ENCODE measurements around the gene CYGB.
"Not testable (repeated sequence)": the region's sequence is repeated elsewhere in the genome, so short reads cannot be mapped to it uniquely, and the experiment has no call there.

The CYGB gene

DNA sequence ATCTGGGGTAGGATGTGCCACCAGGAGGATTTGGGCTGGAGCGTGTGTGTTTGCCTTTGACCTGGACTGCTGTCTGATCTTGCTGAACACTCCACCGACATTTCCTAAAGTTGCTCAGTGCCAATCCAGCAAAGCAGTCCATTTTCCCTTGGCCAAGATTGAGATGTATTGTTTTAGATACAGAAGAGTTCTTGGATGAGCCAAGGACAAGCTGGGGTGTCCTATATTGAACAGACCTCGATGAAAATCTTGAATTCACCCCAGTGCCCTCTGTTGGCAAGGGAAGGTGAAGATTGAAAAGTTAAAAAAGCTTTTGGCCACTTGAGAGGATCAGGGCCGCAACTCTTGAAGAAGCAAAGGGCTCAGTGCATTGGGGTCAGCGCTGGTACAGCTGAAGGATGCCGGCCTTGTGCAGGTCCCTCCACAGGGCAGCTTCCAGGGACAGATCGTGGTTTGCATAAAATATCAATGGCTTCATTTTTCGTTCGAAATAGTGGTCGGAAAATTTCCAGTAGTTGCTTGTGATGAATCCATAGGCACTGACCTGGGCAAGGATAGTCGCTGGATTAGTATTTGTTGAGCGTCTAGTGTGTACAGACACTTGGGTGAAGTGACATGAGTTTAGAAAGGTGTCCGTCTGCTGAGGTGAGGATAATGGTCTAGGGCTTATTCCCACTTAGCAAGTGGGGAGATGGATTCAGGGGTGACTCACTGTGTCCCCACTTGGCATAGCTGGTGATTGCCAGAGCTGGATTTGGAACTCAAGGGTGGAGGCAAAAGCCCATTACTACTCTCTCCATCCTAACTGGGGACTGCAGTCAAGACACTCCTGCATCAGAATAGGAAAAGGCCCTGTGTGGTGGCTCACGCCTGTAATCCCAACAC is 28.5 kb upstream of the CYGB start:
- Histone ChIP-seq H3K27me3 (ENCODE audit: insufficient read depth, low read length, poor library complexity) (no peaks in the 10 kb centered on the region), H3K27ac (ENCODE audit: low read length) (no peak overlapping the region), H3K4me3 (ENCODE audit: low read depth in 1 of 2, low read length in 2 of 2) (no peak overlapping the region), H3K4me2 (ENCODE audit: insufficient read depth, low read length) (no peak overlapping the region), H3K79me2 (ENCODE audit: insufficient read depth, low read length) (peaks cover 19% of the 10 kb centered on the region), H2AFZ (ENCODE audit: low read depth, low read length) (no peak overlapping the region), H3K9me3 (ENCODE audit: insufficient read depth, low read length, severe bottlenecking) (no peaks in the 10 kb centered on the region), H3K36me3 (ENCODE audit: insufficient read depth, low read length) (peaks cover 49% of the 10 kb centered on the region), H4K20me1 (ENCODE audit: insufficient read depth, low read length) (peaks cover 55% of the 10 kb centered on the region), H3K4me1 (ENCODE audit: insufficient read depth, low read length) (peaks cover 15% of the 10 kb centered on the region), H3K9ac (ENCODE audit: low read depth, low read length) (no peak overlapping the region)
- DNase-seq: no peak
- TF ChIP-seq CTCF (IDR thresholded peaks at IDR 0.05; ENCODE audit: borderline replicate concordance, extremely low read depth, low read length, poor library complexity, severe bottlenecking): no peak
- no peak for TF ChIP-seq EZH2 (IDR thresholded peaks at IDR 0.05; ENCODE audit: borderline replicate concordance, low read depth, low read length, severe bottlenecking)
- no peak for ATAC-seq (ENCODE audit: insufficient read depth, low read depth)

- H3K9ac ChIP-seq (ENCODE audit: low read depth, low read length); H3K27ac ChIP-seq (ENCODE audit: low read length); H3K4me2 ChIP-seq (ENCODE audit: insufficient read depth, low read length); ATAC-seq (ENCODE audit: insufficient read depth, low read depth); H3K9me3 ChIP-seq (ENCODE audit: insufficient read depth, low read length, severe bottlenecking); DNase-seq; H2AFZ ChIP-seq (ENCODE audit: low read depth, low read length); H3K4me3 ChIP-seq (ENCODE audit: low read depth in 1 of 2, low read length in 2 of 2); H3K27me3 ChIP-seq (ENCODE audit: insufficient read depth, low read length, poor library complexity): not testable (repeated sequence)
- Histone ChIP-seq H3K4me1 (ENCODE audit: insufficient read depth, low read length) (peaks cover 22% of the 10 kb centered on the region), H3K79me2 (ENCODE audit: insufficient read depth, low read length) (peaks cover 27% of the 10 kb centered on the region), H4K20me1 (ENCODE audit: insufficient read depth, low read length) (peaks cover 60% of the 10 kb centered on the region), H3K36me3 (ENCODE audit: insufficient read depth, low read length) (peaks cover 57% of the 10 kb centered on the region)
Observed at GRCh38 chr17:76564991-76565727, 27.6 kb upstream of the CYGB start.

GRCh38 chr17:76563359-76563758 is 25.9 kb upstream of the CYGB start:
- H3K4me3 ChIP-seq (ENCODE audit: low read depth in 1 of 2, low read length in 2 of 2); H3K4me2 ChIP-seq (ENCODE audit: insufficient read depth, low read length); H3K9me3 ChIP-seq (ENCODE audit: insufficient read depth, low read length, severe bottlenecking); ATAC-seq (ENCODE audit: insufficient read depth, low read depth); DNase-seq; H3K9ac ChIP-seq (ENCODE audit: low read depth, low read length); H3K27me3 ChIP-seq (ENCODE audit: insufficient read depth, low read length, poor library complexity); H3K27ac ChIP-seq (ENCODE audit: low read length); H2AFZ ChIP-seq (ENCODE audit: low read depth, low read length): not testable (repeated sequence)
- Histone ChIP-seq H4K20me1 (ENCODE audit: insufficient read depth, low read length) (peaks cover 77% of the 10 kb centered on the region), H3K4me1 (ENCODE audit: insufficient read depth, low read length) (peaks cover 40% of the 10 kb centered on the region), H3K79me2 (ENCODE audit: insufficient read depth, low read length) (peaks cover 45% of the 10 kb centered on the region), H3K36me3 (ENCODE audit: insufficient read depth, low read length) (peaks cover 71% of the 10 kb centered on the region)

- H3K4me1 ChIP-seq (ENCODE audit: insufficient read depth, low read length): peaks cover 42% of the 10 kb centered on the region
- peaks cover 51% of the 10 kb centered on the region for H3K79me2 ChIP-seq (ENCODE audit: insufficient read depth, low read length)
- H3K27me3 ChIP-seq (ENCODE audit: insufficient read depth, low read length, poor library complexity): no peaks in the 10 kb centered on the region
- ATAC-seq (ENCODE audit: insufficient read depth, low read depth) (no peak), DNase-seq (no peak)
- H3K27ac ChIP-seq (ENCODE audit: low read length): no peak overlapping the region
- H4K20me1 ChIP-seq (ENCODE audit: insufficient read depth, low read length): peaks cover 73% of the 10 kb centered on the region
- no peaks in the 10 kb centered on the region for H3K9me3 ChIP-seq (ENCODE audit: insufficient read depth, low read length, severe bottlenecking)
- no peak overlapping the region for H3K9ac ChIP-seq (ENCODE audit: low read depth, low read length)
- no peak overlapping the region for H3K4me3 ChIP-seq (ENCODE audit: low read depth in 1 of 2, low read length in 2 of 2)
- H3K36me3 ChIP-seq (ENCODE audit: insufficient read depth, low read length): peaks cover 74% of the 10 kb centered on the region
- H3K4me2 ChIP-seq (ENCODE audit: insufficient read depth, low read length): no peak overlapping the region
- no peak overlapping the region for H2AFZ ChIP-seq (ENCODE audit: low read depth, low read length)
- TF ChIP-seq CTCF (IDR thresholded peaks at IDR 0.05; ENCODE audit: borderline replicate concordance, extremely low read depth, low read length, poor library complexity, severe bottlenecking) (no peak), EZH2 (IDR thresholded peaks at IDR 0.05; ENCODE audit: borderline replicate concordance, low read depth, low read length, severe bottlenecking) (no peak)
Observed at GRCh38 chr17:76562734-76563148, 25.2 kb upstream of the CYGB start.

Measured in DND-41 (cell line).